Muscle of leg (tissue), 11 donors: ENCODE data around the gene HMOX2. TPM values are rescaled to one million over a fixed set of nuclear protein-coding genes. Genes with fewer than 3 reads are reported as not detected.

Source experiments
- DNase-seq: peaks from one replicate; pipeline ENCODE4 v3.0.0; 2013
- H3K27ac ChIP-seq: one replicate; pipeline ENCODE4 v1.5.1; 2013; ENCODE audit warnings: mild to moderate bottlenecking, low read length, control low read depth
- H3K27me3 ChIP-seq: one replicate; pipeline ENCODE4 v1.6.1; 2013; ENCODE audit warnings: low read length; ENCODE audit not compliant: control insufficient read depth, insufficient read depth
- H3K36me3 ChIP-seq: one replicate; pipeline ENCODE4 v1.6.1; 2013; ENCODE audit warnings: low read length; ENCODE audit not compliant: control insufficient read depth, insufficient read depth
- H3K4me1 ChIP-seq: one replicate; pipeline ENCODE4 v1.6.1; 2013; ENCODE audit warnings: low read length; ENCODE audit not compliant: control insufficient read depth, insufficient read depth
- H3K4me3 ChIP-seq: one replicate; pipeline ENCODE4 v1.5.1; 2013; ENCODE audit warnings: low read length, control low read depth
- H3K9me3 ChIP-seq: replicated peaks from 2 replicates; pipeline ENCODE4 v1.6.1; 2013; ENCODE audit warnings: low read depth, low read length; ENCODE audit not compliant: control insufficient read depth
- WGBS: methylation state at CpG from one replicate; pipeline ENCODE4 v1.1.5; 2013; ENCODE audit warnings: missing lambda C conversion rate; ENCODE audit not compliant: insufficient coverage; 5-methylcytosine and 5-hydroxymethylcytosine counted together
- polyA plus RNA-seq, 8 donors: library from polyadenylated mRNA; unstranded; fragments of 120-200 nt; gene quantifications; one replicate each; pipeline versions ENCODE4 v1.2.1 to v1.2.3, GENCODE V29; 2013; ENCODE audit warnings: inconsistent platforms in 1 of 8, low replicate concordance in 1 of 8; ENCODE audit not compliant: insufficient read length in 8 of 8, insufficient read depth in 1 of 8
- total RNA-seq: library from RNA; stranded (reverse); fragments of 120-200 nt; gene quantifications from one replicate; pipeline ENCODE4 v1.2.4, GENCODE V29; 2013

The HMOX2 gene
- total and polyA plus RNA-seq, 9 donors: 37.2 to 53.0 (median 47.7) TPM

DNA sequence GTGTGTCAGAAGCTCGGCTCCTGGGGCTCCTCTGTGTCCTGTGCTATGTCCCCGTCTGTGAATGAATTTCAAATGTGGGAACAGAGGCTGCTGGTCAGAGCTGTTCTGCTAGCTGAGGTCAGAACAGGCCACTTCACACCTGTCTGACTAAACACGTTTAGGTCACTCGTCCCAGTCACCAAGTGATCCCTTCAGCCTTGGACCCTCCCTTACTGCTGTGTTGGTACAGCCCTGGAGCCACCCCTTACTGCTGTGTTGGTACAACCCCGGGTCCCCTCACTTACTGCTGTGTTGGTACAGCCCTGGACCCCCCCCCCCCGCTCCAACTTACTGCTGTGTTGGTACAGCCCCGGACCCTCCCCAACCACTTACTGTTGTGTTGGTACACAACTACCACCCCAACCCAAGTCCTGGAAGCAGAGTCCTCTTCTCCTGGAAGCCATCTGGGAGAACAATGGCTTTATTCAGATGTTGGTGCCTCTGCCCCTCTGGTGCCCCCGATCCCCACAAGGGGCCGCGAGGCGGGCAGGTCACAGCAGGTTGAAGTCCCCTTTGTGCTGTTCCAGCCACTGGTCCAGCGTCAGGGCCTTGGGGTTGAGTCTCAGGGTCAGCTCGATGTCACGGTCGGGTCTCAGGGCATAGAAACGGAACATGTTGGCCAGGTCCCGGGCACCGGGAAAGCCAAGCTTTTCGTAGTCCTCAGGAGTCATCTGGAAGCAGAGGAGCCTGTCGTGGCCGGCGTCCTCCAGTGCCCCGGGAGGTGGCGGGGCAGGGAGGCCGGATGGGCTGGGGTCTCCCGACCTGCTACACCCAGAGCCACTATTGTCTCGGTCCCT, 14.7 kb upstream of the HMOX2 start:
- H3K27me3 ChIP-seq: no peaks in the 10 kb centered on the region
- WGBS: 74% methylated on average over 23 of the region's 27 CpGs
- H3K36me3 ChIP-seq: peaks cover 67% of the 10 kb centered on the region
- H3K4me3 ChIP-seq: no peak overlapping the region
- no peaks in the 10 kb centered on the region for H3K4me1 ChIP-seq
- H3K27ac ChIP-seq: no peak overlapping the region
- no peak for DNase-seq
- no peaks in the 10 kb centered on the region for H3K9me3 ChIP-seq

GRCh38 chr16:4463522-4464163, 12.6 kb upstream of the HMOX2 start:
- Histone ChIP-seq H3K36me3 (peaks cover 60% of the 10 kb centered on the region), H3K27ac (no peak overlapping the region), H3K4me1 (no peaks in the 10 kb centered on the region), H3K27me3 (no peaks in the 10 kb centered on the region), H3K9me3 (no peaks in the 10 kb centered on the region), H3K4me3 (no peak overlapping the region)
- 90% methylated on average over 22 of the region's 22 CpGs for WGBS
- DNase-seq: no peak

- DNase-seq: no peak
- H3K4me1 ChIP-seq: no peaks in the 10 kb centered on the region
- 87% methylated on average over 23 of the region's 32 CpGs for WGBS
- H3K4me3 ChIP-seq: no peak overlapping the region
- H3K27me3 ChIP-seq: no peaks in the 10 kb centered on the region
- peaks cover 47% of the 10 kb centered on the region for H3K36me3 ChIP-seq
- H3K9me3 ChIP-seq: no peaks in the 10 kb centered on the region
- H3K27ac ChIP-seq: peak overlapping the region; percentile 20
These were observed 10.0 kb upstream of the HMOX2 start for GRCh38 chr16:4465977-4466779.

GRCh38 chr16:4467916-4468315, 8.3 kb upstream of the HMOX2 start:
- 97% methylated on average over 16 of the region's 16 CpGs for WGBS
- peaks cover 42% of the 10 kb centered on the region for H3K36me3 ChIP-seq

GRCh38 chr16:4468972-4469371, 7.2 kb upstream of the HMOX2 start:
- no peaks in the 10 kb centered on the region for H3K27me3 ChIP-seq
- H3K9me3 ChIP-seq: no peaks in the 10 kb centered on the region
- H3K27ac ChIP-seq: no peak overlapping the region
- H3K4me1 ChIP-seq: peaks cover 1% of the 10 kb centered on the region
- 94% methylated on average over 8 of the region's 10 CpGs for WGBS
- peaks cover 33% of the 10 kb centered on the region for H3K36me3 ChIP-seq
- no peak overlapping the region for H3K4me3 ChIP-seq
- no peak for DNase-seq

More at GRCh38 chr16:4467916-4468315, 8.3 kb upstream of the HMOX2 start:
- Histone ChIP-seq H3K27ac (no peak overlapping the region), H3K4me1 (no peaks in the 10 kb centered on the region), H3K4me3 (no peak overlapping the region), H3K9me3 (no peaks in the 10 kb centered on the region), H3K27me3 (no peaks in the 10 kb centered on the region)
- DNase-seq: no peak

DNA sequence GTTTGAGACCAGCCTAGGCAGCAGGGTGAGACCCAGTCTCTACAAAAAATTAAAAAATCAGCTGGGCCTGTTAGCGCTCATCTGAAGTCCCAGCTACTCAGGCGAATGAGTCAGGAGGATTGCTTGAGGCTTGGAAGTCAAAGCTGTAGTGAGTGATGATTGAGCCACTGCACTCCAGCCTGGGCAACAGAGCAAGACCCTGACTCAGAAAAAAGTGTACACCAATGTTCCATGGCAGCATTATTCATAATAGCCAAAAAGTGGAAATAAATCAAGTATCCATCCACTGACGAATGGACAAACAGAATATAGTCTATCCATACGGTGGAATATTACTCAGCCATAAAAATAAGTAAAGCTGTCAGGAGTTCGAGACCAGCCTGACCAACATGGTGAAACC, 4.3 kb upstream of the HMOX2 start:
- Histone ChIP-seq H3K4me3 (no peak overlapping the region), H3K36me3 (peaks cover 11% of the 10 kb centered on the region), H3K27me3 (no peaks in the 10 kb centered on the region), H3K4me1 (peaks cover 18% of the 10 kb centered on the region), H3K9me3 (no peaks in the 10 kb centered on the region), H3K27ac (no peak overlapping the region)
- 88% methylated on average over 2 of the region's 5 CpGs for WGBS
- DNase-seq: no peak

DNA sequence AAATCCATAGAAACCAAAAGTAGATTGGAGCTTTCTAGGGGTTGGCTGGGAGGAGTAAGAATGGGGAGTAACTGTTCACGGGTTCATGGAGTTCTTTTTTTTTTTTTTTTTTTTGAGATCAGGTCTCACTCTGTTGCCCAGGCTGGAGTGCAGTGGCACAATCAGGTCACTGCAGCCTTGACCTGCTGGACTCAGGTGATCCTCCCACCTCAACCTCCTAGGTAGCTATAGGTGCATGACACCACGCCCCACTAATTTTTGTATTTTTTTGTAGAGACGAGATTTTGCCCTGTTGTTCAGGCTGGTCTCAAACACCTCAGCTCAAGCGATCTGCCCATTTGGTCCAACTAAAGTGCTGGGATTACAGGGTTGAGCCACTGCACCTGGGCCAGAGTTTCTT, 3.3 kb upstream of the HMOX2 start:
- peaks cover 8% of the 10 kb centered on the region for H3K36me3 ChIP-seq
- peaks cover 20% of the 10 kb centered on the region for H3K4me1 ChIP-seq
- no peaks in the 10 kb centered on the region for H3K27me3 ChIP-seq
- no peak for DNase-seq
- no peak overlapping the region for H3K27ac ChIP-seq
- no CpG with 5 or more reads among the region's 4 CpGs for WGBS
- no peak overlapping the region for H3K4me3 ChIP-seq
- no peaks in the 10 kb centered on the region for H3K9me3 ChIP-seq

DNA sequence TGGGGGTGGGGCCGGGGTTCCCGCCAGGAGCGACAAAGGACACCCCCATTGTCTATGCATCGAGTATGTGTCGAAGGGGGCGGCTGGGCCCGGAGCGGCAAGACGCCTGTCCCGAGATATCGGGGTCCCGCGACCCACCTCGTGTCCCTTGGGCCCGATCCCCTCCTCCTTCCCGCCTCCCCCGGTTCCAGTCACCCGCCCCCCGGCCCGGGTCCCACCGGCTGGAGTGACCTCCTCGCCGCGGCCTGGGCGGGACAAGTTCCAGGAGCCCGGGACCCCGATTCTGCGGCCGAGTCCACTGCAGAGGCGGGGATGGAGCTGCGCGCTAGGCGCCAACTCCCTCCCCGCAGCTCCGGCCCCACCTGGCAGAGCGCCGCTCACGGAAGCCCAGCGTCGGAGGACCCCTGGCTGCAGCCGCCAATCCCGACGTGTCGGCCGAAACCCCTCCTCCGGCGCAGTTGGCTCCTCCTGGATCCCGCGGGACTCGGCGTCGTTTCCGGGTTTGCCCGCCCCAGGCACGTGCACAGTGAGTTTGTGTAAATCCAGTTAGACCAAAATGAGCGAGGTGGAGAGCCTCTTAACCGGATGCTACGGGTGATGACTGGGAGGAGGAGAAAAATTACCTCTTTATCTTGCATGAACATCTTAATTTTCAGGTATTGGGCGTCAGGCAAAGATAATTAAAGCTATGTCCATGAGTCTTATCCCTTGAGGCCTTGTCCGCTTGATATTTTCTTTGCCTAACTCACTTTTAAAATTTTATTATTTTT, 1.8 kb upstream of the HMOX2 start, which contains the start of gene NMRAL1:
TSS of gene NMRAL1 (minus strand) at position 434 of the 770 bp plus-strand sequence. CDS start 493 bp downstream, outside the sequence.
- 0% methylated on average over 48 of the region's 60 CpGs for WGBS
- Histone ChIP-seq H3K27ac (peak within 1 kb of the TSS; percentile 84), H3K27me3 (no peaks in the 10 kb centered on the region), H3K9me3 (no peaks in the 10 kb centered on the region), H3K4me3 (peak within 1 kb of the TSS; percentile 65), H3K36me3 (no peaks in the 10 kb centered on the region), H3K4me1 (peaks cover 20% of the 10 kb centered on the region)
- DNase-seq: peak; percentile 97

- no peak for DNase-seq
- Histone ChIP-seq H3K27me3 (no peaks in the 10 kb centered on the region), H3K4me1 (peaks cover 20% of the 10 kb centered on the region), H3K4me3 (no peak overlapping the region), H3K36me3 (no peaks in the 10 kb centered on the region), H3K9me3 (no peaks in the 10 kb centered on the region), H3K27ac (no peak overlapping the region)
- WGBS: no CpG with 5 or more reads among the region's 2 CpGs
These were observed 1.8 kb downstream of the HMOX2 start for GRCh38 chr16:4477966-4478365.
